H9 (cell line): ENCODE results near the gene HOMER1. TPM values are rescaled to one million over a fixed set of nuclear protein-coding genes. Genes with fewer than 3 reads are reported as not detected.

Experiments used
- DNase-seq: peaks from one replicate; pipeline ENCODE4 v3.0.0-alpha.2; 2017
- H2AFZ ChIP-seq: one replicate; pipeline ENCODE4 v1.6.1; 2013; ENCODE audit warnings: mild to moderate bottlenecking, low read length, control low read depth, moderate library complexity
- H2AK5ac ChIP-seq: 2 replicates; pipeline ENCODE4 v1.6.1; 2013; ENCODE audit warnings: low read length, control low read depth, mixed read lengths; ENCODE audit not compliant: insufficient read length
- H2BK120ac ChIP-seq: one replicate; pipeline ENCODE4 v1.6.1; 2013; ENCODE audit warnings: low read depth, mild to moderate bottlenecking, low read length, control low read depth, inconsistent platforms; ENCODE audit not compliant: poor library complexity, severe bottlenecking
- H2BK12ac ChIP-seq: 2 replicates; pipeline ENCODE4 v1.6.1; 2013; ENCODE audit warnings: low read length, control low read depth, mixed read lengths, low read depth; ENCODE audit not compliant: insufficient read length
- H2BK15ac ChIP-seq: 2 replicates; pipeline ENCODE4 v1.6.1; 2013; ENCODE audit warnings: low read depth, low read length, control low read depth
- H2BK20ac ChIP-seq: one replicate; pipeline ENCODE4 v1.6.1; 2013; ENCODE audit warnings: low read depth, mild to moderate bottlenecking, low read length, control low read depth, inconsistent platforms; ENCODE audit not compliant: poor library complexity, severe bottlenecking
- H2BK5ac ChIP-seq: 2 replicates; pipeline ENCODE4 v1.6.1; 2013; ENCODE audit warnings: low read length, control low read depth, mixed read lengths; ENCODE audit not compliant: insufficient read length
- H3K14ac ChIP-seq: 2 replicates; pipeline ENCODE4 v1.6.1; 2013; ENCODE audit warnings: low read length, control low read depth; ENCODE audit not compliant: insufficient read depth
- H3K18ac ChIP-seq: 2 replicates; pipeline ENCODE4 v1.6.1; 2013; ENCODE audit warnings: low read depth, mild to moderate bottlenecking, mixed read lengths, low read length, control low read depth; ENCODE audit not compliant: insufficient read length
- H3K23ac ChIP-seq: 2 replicates; pipeline ENCODE4 v1.6.1; 2013; ENCODE audit warnings: low read length, control low read depth, mixed read lengths, low read depth; ENCODE audit not compliant: insufficient read length
- H3K23me2 ChIP-seq: 2 replicates; pipeline ENCODE4 v1.6.1; 2013; ENCODE audit warnings: low read depth, mild to moderate bottlenecking, mixed read lengths, low read length, control low read depth; ENCODE audit not compliant: insufficient read length, poor library complexity, severe bottlenecking
- H3K27ac ChIP-seq: 2 replicates; pipeline ENCODE4 v1.5.1; 2013; ENCODE audit warnings: low read length, control low read depth, mixed read lengths, low read depth; ENCODE audit not compliant: insufficient read length
- H3K27me3 ChIP-seq: 2 replicates; pipeline ENCODE4 v1.6.1; 2013; ENCODE audit warnings: low read length, control low read depth, inconsistent platforms; ENCODE audit not compliant: insufficient read depth
- H3K4ac ChIP-seq: 2 replicates; pipeline ENCODE4 v1.6.1; 2013; ENCODE audit warnings: low read depth, mild to moderate bottlenecking, control low read depth, inconsistent platforms, low read length, moderate library complexity
- H3K4me1 ChIP-seq: 2 replicates; pipeline ENCODE4 v1.6.1; 2013; ENCODE audit warnings: low read length, control low read depth, inconsistent platforms; ENCODE audit not compliant: insufficient read depth
- H3K4me2 ChIP-seq: 2 replicates; pipeline ENCODE4 v1.6.1; 2013; ENCODE audit warnings: low read length, control low read depth, mixed read lengths; ENCODE audit not compliant: insufficient read length, insufficient read depth
- H3K56ac ChIP-seq: 2 replicates; pipeline ENCODE4 v1.6.1; 2013; ENCODE audit warnings: low read depth, mild to moderate bottlenecking, mixed read lengths, low read length, control low read depth; ENCODE audit not compliant: insufficient read length
- H3K79me1 ChIP-seq: 2 replicates; pipeline ENCODE4 v1.6.1; 2013; ENCODE audit warnings: low read depth, mild to moderate bottlenecking, moderate library complexity, low read length, control low read depth, inconsistent platforms; ENCODE audit not compliant: insufficient read depth, poor library complexity, severe bottlenecking
- H3K79me2 ChIP-seq: 2 replicates; pipeline ENCODE4 v1.6.1; 2013; ENCODE audit warnings: low read length, control low read depth, inconsistent platforms; ENCODE audit not compliant: insufficient read depth
- H3K9ac ChIP-seq: 2 replicates; pipeline ENCODE4 v1.6.1; 2013; ENCODE audit warnings: low read length, control low read depth, mixed read lengths; ENCODE audit not compliant: insufficient read length; ENCODE audit errors: extremely low read depth
- H3K9me3 ChIP-seq: one replicate; pipeline ENCODE4 v1.6.1; 2013; ENCODE audit warnings: low read depth, low read length, inconsistent platforms; ENCODE audit not compliant: control insufficient read depth
- H3T11ph ChIP-seq: one replicate; pipeline ENCODE4 v1.6.1; 2013; ENCODE audit warnings: mild to moderate bottlenecking, low read length, control low read depth, inconsistent platforms
- H4K20me1 ChIP-seq: one replicate; pipeline ENCODE4 v1.6.1; 2013; ENCODE audit not compliant: control insufficient read depth, insufficient read length, insufficient read depth
- H4K5ac ChIP-seq: 2 replicates; pipeline ENCODE4 v1.6.1; 2013; ENCODE audit warnings: low read depth, mild to moderate bottlenecking, mixed read lengths, low read length, control low read depth; ENCODE audit not compliant: insufficient read length
- H4K8ac ChIP-seq: replicated peaks from 2 replicates; pipeline ENCODE4 v1.6.1; 2013; ENCODE audit warnings: low read length, control low read depth, mixed read lengths, low read depth; ENCODE audit not compliant: insufficient read length
- H4K91ac ChIP-seq: 2 replicates; pipeline ENCODE4 v1.6.1; 2013; ENCODE audit warnings: low read depth, mild to moderate bottlenecking, moderate library complexity, mixed read lengths, low read length, control low read depth; ENCODE audit not compliant: insufficient read length
- H3K27ac Mint-ChIP-seq, 3 experiments: 2 replicates in 2 of 3; 3 replicates in 1 of 3; pipeline ENCODE4 v1.8.0; 2020 to 2021; ENCODE audit warnings: mixed read lengths in 3 of 3, mild to moderate bottlenecking in 1 of 3, moderate library complexity in 1 of 3
- H3K27me3 Mint-ChIP-seq: 2 replicates; pipeline ENCODE4 v1.8.0; 2021; ENCODE audit warnings: low read depth, mild to moderate bottlenecking, moderate library complexity, mixed read lengths
- H3K36me3 Mint-ChIP-seq, 3 experiments: 2 replicates in 2 of 3; 3 replicates in 1 of 3; pipeline ENCODE4 v1.8.0; 2020 to 2021; ENCODE audit warnings: low read depth in 3 of 3, mixed read lengths in 3 of 3; ENCODE audit not compliant: insufficient read depth in 1 of 3
- H3K4me1 Mint-ChIP-seq, 2 experiments: 2 replicates each; pipeline ENCODE4 v1.8.0; 2020; ENCODE audit warnings: mixed read lengths in 2 of 2
- H3K4me3 Mint-ChIP-seq, 2 experiments: 2 replicates in 1 of 2; 3 replicates in 1 of 2; pipeline ENCODE4 v1.8.0; 2020 to 2021; ENCODE audit warnings: mild to moderate bottlenecking in 2 of 2, mixed read lengths in 2 of 2, moderate library complexity in 1 of 2
- H3K9me3 Mint-ChIP-seq, 2 experiments: 2 replicates in 1 of 2; 3 replicates in 1 of 2; pipeline ENCODE4 v1.8.0; 2020; ENCODE audit warnings: mild to moderate bottlenecking in 2 of 2, mixed read lengths in 2 of 2, moderate library complexity in 1 of 2
- CTCF ChIP-seq: fragments of 200-600 bp; sonication (generic); conservative IDR thresholded peaks from 3 replicates; pipeline ENCODE4 v1.8.0; 2021; ENCODE audit warnings: antibody characterized with exemption, mild to moderate bottlenecking
- WGBS: extraction: QIAGEN DNeasy Blood & Tissue Kit; methylation state at CpG from one replicate; pipeline ENCODE4 v1.1.7; 2013; ENCODE audit warnings: missing lambda C conversion rate, low lambda C conversion rate, mixed read lengths; ENCODE audit not compliant: insufficient read length; ENCODE audit errors: extremely low coverage; 5-methylcytosine and 5-hydroxymethylcytosine counted together
- total RNA-seq: library from RNA; stranded (reverse); gene quantifications from 2 replicates; pipeline ENCODE4 v1.2.1, GENCODE V29; 2021

HOMER1 gene
- total RNA-seq, 1 experiment from 2014 or later, result 39.5 TPM

GRCh38 chr5:79333852-79334557 lies 179.9 kb downstream of the HOMER1 start:
- Histone ChIP-seq H4K5ac (no peak overlapping the region), H3K23ac (no peak overlapping the region), H4K8ac (peak overlapping the region; percentile 52), H3K23me2 (no peaks in the 10 kb centered on the region), H3K79me1 (no peaks in the 10 kb centered on the region), H3K18ac (no peak overlapping the region), H3K56ac (no peak overlapping the region), H2AK5ac (no peak overlapping the region), H2AFZ (no peak overlapping the region), H3K27ac (no peak overlapping the region), H3K79me2 (no peaks in the 10 kb centered on the region), H3K9ac (no peak overlapping the region), H4K91ac (no peak overlapping the region), H3K27me3 (no peaks in the 10 kb centered on the region), H3T11ph (no peak overlapping the region), H3K14ac (no peak overlapping the region), H3K9me3 (no peaks in the 10 kb centered on the region), H3K4me2 (no peak overlapping the region), H2BK15ac (no peak overlapping the region), H4K20me1 (no peaks in the 10 kb centered on the region), H3K4ac (no peak overlapping the region), H2BK20ac (no peak overlapping the region), H2BK120ac (no peak overlapping the region), H2BK12ac (no peak overlapping the region), H2BK5ac (no peak overlapping the region), H3K4me1 (no peaks in the 10 kb centered on the region)
- TF ChIP-seq CTCF, result peak; percentile 55
- Mint-ChIP-seq H3K4me1 (peaks cover 6 to 8% of the 10 kb centered on the region in 2 experiments; a peak in 3 of 4 replicates), H3K36me3 (no peaks in the 10 kb centered on the region; a peak in 2 of 7 replicates), H3K27ac (peak overlapping the region in 2 of 3 experiments; percentile 31 to 36; a peak in 1 of 7 replicates), H3K4me3 (no peak overlapping the region), H3K9me3 (peaks cover 11 to 14% of the 10 kb centered on the region in 2 experiments; a peak in 3 of 5 replicates), H3K27me3 (no peaks in the 10 kb centered on the region)
- DNase-seq, result peak; percentile 39
- no CpG with 5 or more reads among the region's 10 CpGs for WGBS
